Activated CD4-positive, alpha-beta memory T cell treated with anti-CD3 and anti-CD28 coated beads, Interleukin-2, amount 10 ng/mL, durations not matched to agents 7 days and 5 days (primary cell): ENCODE results near the gene SRRM2. TPM values are rescaled to one million over a fixed set of nuclear protein-coding genes. Genes with fewer than 3 reads are reported as not detected.

Experiments
- CTCF ChIA-PET: fragments of 350-600 bp; sonication (Branson Sonifier 250); formaldehyde crosslinking; loops from one replicate; lab custom pipeline; 2021; ENCODE audit warnings: antibody characterized with exemption, inconsistent platforms; lab: Charles Lee
- POLR2A ChIA-PET: fragments of 350-600 bp; sonication (Branson Sonifier 250); formaldehyde crosslinking; loops from one replicate; lab custom pipeline; 2021; ENCODE audit warnings: antibody characterized with exemption; lab: Charles Lee
- DNase-seq: peaks from one replicate; pipeline ENCODE4 v3.0.0-alpha.2; 2020
- H3K27ac Mint-ChIP-seq: one replicate; pipeline ENCODE4 v1.8.0; 2021; ENCODE audit warnings: mild to moderate bottlenecking, mixed read lengths
- H3K27me3 Mint-ChIP-seq: one replicate; pipeline ENCODE4 v1.8.0; 2021; ENCODE audit warnings: mixed read lengths
- H3K36me3 Mint-ChIP-seq: one replicate; pipeline ENCODE4 v1.8.0; 2021; ENCODE audit warnings: low read depth, mixed read lengths
- H3K4me1 Mint-ChIP-seq: one replicate; pipeline ENCODE4 v1.8.0; 2021; ENCODE audit warnings: mixed read lengths
- H3K4me3 Mint-ChIP-seq: one replicate; pipeline ENCODE4 v1.8.0; 2021; ENCODE audit warnings: mild to moderate bottlenecking, mixed read lengths
- H3K9me3 Mint-ChIP-seq: one replicate; pipeline ENCODE4 v1.8.0; 2021; ENCODE audit warnings: mixed read lengths
- total RNA-seq, 2 experiments: library from RNA; stranded (reverse); gene quantifications; one replicate each; pipeline ENCODE4 v1.2.3, GENCODE V29; 2021

SRRM2 gene
- total RNA-seq, 2 experiments from 2014 or later, result 520 to 539 TPM

DNA sequence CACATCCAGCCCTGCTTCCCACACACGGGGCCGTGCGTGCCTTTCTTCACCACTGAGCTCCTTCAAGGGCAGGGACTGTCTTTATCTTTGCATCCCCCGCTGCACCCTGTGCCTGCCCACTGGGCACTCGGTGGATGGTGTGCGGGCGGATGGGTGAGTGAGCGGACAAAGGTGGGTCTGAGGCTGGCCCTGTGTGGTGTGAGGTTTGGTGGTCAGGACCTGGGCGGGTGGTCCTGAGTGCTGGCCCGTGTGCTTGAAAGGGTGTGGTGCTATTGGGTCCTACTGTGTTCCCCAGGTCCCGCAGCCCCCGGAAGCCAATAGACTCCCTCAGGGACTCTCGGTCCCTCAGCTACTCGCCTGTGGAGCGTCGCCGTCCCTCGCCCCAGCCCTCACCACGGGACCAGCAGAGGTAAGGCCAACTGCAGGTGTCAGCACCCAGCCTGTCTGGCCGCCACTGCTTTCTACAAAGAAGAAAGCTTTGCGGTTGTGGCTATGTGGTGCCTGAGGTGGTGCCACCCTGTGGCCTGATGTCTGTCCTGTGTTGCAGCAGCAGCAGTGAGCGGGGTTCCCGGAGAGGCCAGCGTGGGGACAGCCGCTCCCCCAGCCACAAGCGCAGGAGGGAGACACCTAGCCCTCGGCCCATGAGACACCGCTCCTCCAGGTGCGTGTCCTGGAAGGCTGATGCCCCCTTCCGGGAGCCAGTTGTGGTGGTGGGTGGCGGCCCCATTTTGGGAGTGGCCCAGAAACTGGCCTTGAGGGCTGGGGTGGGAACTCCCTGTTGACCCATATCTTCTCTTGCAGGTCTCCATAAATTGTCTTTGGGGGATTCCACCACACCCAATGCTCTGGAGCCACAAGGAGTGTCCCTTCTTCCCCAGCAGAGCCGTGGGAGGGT is 17.9 kb downstream of the SRRM2 start:
- Mint-ChIP-seq H3K4me1 (peaks cover 20% of the 10 kb centered on the region), H3K4me3 (no peak overlapping the region), H3K9me3 (no peaks in the 10 kb centered on the region), H3K36me3 (peaks cover 80% of the 10 kb centered on the region), H3K27ac (peak overlapping the region; percentile 31), H3K27me3 (no peaks in the 10 kb centered on the region)
- DNase-seq, result peak; percentile 35
- CTCF ChIA-PET, result no interaction called here
- POLR2A ChIA-PET, result interaction anchor here (4.7 kb wide), 1 partner anchor 17 kb away, joined by 27 read pairs; the partner anchor contains the start of gene SRRM2

DNA sequence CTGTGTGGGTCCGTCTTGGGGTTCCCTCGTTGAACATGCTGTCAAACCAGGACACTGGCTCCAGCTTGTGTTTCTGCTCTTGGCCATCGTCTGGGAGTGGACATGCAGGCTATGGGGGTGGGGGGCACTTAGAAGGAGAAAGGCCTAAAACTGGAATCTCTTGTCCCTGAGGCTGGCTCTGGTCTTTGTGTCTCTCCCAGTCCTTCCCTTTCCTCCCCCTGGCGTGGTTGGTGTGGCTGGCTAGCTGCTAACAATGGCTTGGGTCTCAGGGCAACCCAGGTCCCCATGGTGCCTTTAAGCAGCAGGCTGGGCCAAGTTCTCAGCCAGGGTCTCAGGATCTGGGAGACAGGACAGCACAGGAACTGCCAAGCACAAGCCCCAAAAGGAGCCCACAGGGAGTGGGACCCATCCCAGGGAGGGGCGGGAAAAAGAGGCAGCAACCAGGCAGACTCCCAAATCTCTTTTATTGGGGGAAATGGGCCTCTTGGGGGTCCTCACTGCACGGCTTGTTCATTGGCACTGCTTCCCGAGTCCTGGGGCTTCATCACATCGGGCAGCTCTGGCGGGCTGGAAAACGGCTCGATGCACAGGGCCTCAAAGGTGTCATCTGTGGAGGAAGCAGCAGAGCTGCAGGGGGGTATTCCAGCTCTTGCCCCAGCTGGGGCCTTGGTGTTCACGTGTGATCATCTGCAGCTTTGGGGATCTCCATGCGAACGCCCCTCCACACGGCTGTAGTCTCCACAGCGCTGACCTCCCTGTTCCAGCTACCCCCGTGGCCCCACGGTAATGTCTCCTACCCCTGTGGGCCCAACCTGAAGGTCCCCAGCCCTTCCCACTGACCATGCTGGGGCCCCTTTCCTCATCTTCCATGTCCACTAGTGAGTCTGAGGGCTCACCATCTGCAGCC is 19.3 kb downstream of the SRRM2 start:
- H3K27ac Mint-ChIP-seq, result peak overlapping the region; percentile 38
- H3K36me3 Mint-ChIP-seq, result peaks cover 68% of the 10 kb centered on the region
- H3K27me3 Mint-ChIP-seq, result no peaks in the 10 kb centered on the region
- H3K9me3 Mint-ChIP-seq, result no peaks in the 10 kb centered on the region
- CTCF ChIA-PET, result no interaction called here
- H3K4me3 Mint-ChIP-seq, result no peak overlapping the region
- no peak for DNase-seq
- POLR2A ChIA-PET, result interaction anchor here (8.1 kb wide), 1 partner anchor 19 kb away, joined by 114 read pairs; the partner anchor contains the start of gene SRRM2
- H3K4me1 Mint-ChIP-seq, result peaks cover 33% of the 10 kb centered on the region

DNA sequence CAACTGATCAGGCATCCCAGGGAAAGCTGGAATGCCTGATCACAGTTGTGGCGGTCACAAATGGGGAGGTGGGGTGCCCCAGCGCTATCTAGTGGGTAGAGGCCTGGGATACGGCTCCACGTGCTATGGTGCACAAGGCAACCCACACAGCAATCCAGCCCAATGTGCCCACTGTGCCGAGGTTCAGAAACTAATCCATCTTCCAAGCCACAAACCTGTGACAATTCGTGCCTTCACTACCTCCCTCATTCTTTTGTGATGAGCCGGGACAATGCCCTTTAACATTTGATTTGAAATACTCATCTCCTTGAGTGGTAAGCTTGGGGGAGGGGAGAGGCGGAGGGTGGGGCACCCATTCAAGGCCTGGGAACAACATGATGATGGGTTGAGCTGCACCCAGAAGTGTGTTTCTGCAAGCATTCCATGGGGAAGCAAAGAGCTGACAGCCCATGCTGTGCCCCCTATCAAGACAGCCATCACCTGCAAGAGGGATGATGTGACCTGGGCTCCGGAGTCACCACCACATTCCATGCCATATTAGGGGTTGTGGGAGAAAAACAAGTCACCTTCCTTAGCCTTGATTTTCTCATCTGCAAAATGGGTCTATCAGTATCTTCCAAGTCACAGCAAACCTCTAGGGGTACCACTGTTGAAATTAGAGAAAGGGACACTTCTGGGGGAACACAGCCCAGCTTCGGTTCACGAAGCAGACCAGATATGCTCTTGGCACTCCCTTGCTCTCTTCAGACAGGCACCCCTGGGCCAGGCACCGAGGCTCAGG is 20.9 kb downstream of the SRRM2 start:
- Mint-ChIP-seq H3K36me3 (peaks cover 59% of the 10 kb centered on the region), H3K27ac (no peak overlapping the region), H3K27me3 (no peaks in the 10 kb centered on the region), H3K4me1 (peaks cover 39% of the 10 kb centered on the region), H3K9me3 (no peaks in the 10 kb centered on the region), H3K4me3 (no peak overlapping the region)
- POLR2A ChIA-PET, result interaction anchor here (1.0 to 8.1 kb wide), 3 partner anchors 9 to 44 kb away, joined by 3 to 114 read pairs (median 4); partner anchors contain the start of gene SRRM2
- DNase-seq, result no peak
- CTCF ChIA-PET, result no interaction called here

DNA sequence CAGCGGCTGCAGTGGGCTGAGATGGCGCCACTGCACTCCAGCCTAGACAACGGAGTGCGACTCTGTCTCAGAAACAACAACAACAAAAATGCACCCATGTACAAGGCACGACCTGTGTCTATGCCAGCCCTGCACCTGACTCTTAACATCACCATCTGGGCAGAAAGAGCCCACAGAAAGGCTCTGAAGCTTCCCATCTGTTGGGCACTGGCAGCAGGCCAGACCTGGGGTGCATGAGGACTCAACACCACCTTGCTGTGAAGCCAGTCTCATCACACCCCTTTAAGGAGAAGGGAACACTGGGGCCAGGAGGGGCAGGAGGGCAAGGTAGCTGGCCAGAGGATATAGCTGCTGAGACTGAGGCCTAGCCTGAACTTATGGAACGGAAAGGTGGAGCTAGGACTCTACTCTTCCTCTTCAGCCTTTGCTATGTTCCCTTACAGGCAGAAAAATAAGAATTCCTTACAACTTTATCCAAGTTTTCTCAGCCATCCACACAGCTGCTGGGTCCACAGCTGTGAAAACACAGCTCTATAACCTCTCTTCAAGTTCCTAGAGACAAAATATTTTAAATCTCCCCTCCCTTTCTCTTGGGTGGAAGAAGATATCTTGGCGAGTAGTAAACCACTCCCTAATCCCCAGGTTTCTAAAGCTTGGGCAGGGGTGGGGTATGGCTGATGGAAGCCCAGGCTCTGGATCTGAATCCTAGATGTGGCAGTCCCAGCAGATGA is 21.9 kb downstream of the SRRM2 start:
- Mint-ChIP-seq H3K4me1 (peaks cover 40% of the 10 kb centered on the region), H3K27me3 (no peaks in the 10 kb centered on the region), H3K4me3 (no peak overlapping the region), H3K36me3 (peaks cover 51% of the 10 kb centered on the region), H3K9me3 (no peaks in the 10 kb centered on the region), H3K27ac (no peak overlapping the region)
- ChIA-PET POLR2A (interaction anchor here (0.8 to 8.1 kb wide), 4 partner anchors 10 to 45 kb away, joined by 3 to 114 read pairs (median 4); partner anchors contain the start of gene SRRM2), CTCF (no interaction called here)
- no peak for DNase-seq

DNA sequence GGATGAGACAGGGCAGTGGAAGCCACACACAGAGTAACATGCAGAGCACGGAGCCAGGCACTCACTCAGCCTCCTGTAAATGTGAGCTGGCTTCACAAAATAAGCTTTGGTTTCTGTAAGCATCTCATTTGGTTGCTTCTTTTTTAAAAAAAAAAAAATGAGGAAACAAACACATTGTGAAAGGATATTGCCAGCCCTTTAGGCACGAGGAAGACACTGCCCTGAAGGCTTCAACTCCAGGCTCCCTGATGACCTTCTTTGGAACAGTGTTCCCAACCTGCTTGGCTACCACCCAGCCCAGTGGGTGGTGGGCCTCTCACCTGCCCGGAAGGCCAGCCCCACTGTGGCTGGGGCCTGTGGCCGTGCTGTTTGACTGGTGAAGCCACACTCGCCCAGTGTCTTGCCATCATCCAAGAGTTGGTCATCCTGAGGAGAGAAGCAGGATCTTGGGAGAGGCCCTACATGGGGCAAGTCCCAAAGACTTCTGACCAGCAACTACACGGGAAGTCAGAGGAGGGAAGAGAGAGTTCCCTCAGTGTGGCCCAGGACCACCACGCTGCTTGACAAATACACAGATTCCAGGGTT is 22.8 kb downstream of the SRRM2 start:
- no peak for DNase-seq
- H3K4me1 Mint-ChIP-seq, result peaks cover 31% of the 10 kb centered on the region
- H3K27me3 Mint-ChIP-seq, result no peaks in the 10 kb centered on the region
- POLR2A ChIA-PET, result interaction anchor here (1.3 to 8.1 kb wide), 6 partner anchors 13 to 108 kb away, joined by 3 to 114 read pairs (median 7); partner anchors contain the start of genes FLYWCH2, KCTD5 and SRRM2
- peaks cover 42% of the 10 kb centered on the region for H3K36me3 Mint-ChIP-seq
- H3K9me3 Mint-ChIP-seq, result no peaks in the 10 kb centered on the region
- peak overlapping the region; percentile 88 for H3K4me3 Mint-ChIP-seq
- CTCF ChIA-PET, result interaction anchor here (1.4 kb wide), 1 partner anchor 10 kb away, joined by 4 read pairs; no protein-coding TSS in a partner anchor
- H3K27ac Mint-ChIP-seq, result no peak overlapping the region

DNA sequence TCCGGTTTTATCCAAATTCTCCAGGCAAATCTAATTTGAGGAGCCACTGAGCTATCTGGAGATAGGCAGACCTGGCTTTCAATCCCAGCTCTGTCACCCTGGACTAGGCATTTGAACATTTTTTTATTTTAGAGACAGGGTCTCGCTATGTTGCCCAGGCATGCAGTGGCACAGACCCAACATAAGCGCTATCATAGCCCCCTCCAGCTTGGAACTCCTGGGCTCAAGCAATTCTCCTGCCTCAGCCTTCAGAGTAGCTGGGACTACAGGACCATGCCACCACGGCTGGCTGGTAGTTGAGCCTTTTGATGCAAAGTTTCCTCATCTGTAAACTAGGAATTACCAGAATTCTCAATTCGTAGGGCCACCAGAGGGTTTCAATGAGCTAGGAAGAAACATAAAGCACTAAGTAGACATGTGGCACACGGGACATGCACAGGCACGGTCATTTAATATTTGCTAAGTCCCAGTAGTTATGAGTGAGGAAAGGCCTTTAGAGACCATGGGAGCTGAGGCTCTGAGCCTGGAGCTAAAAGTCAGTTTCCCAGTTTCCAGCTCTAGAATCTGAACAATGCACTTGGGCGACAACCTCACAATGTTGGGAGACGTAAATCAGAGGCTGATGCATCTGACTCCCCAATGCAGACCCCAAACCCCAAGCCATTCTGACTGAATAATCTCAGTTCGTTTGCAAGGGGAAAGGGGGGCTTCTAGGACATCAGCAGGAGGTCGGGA is 23.5 kb downstream of the SRRM2 start:
- Mint-ChIP-seq H3K4me1 (peaks cover 27% of the 10 kb centered on the region), H3K9me3 (no peaks in the 10 kb centered on the region), H3K4me3 (peak overlapping the region; percentile 88), H3K27ac (peak overlapping the region; percentile 87), H3K27me3 (no peaks in the 10 kb centered on the region), H3K36me3 (peaks cover 35% of the 10 kb centered on the region)
- POLR2A ChIA-PET, result interaction anchor here (1.1 to 8.1 kb wide), 8 partner anchors 8 to 107 kb away, joined by 3 to 114 read pairs (median 7); partner anchors contain the start of genes FLYWCH2, KCTD5 and SRRM2
- CTCF ChIA-PET, result interaction anchor here (1.0 to 1.4 kb wide), 2 partner anchors 9 to 93 kb away, joined by 4 to 6 read pairs; no protein-coding TSS in a partner anchor
- DNase-seq, result no peak

DNA sequence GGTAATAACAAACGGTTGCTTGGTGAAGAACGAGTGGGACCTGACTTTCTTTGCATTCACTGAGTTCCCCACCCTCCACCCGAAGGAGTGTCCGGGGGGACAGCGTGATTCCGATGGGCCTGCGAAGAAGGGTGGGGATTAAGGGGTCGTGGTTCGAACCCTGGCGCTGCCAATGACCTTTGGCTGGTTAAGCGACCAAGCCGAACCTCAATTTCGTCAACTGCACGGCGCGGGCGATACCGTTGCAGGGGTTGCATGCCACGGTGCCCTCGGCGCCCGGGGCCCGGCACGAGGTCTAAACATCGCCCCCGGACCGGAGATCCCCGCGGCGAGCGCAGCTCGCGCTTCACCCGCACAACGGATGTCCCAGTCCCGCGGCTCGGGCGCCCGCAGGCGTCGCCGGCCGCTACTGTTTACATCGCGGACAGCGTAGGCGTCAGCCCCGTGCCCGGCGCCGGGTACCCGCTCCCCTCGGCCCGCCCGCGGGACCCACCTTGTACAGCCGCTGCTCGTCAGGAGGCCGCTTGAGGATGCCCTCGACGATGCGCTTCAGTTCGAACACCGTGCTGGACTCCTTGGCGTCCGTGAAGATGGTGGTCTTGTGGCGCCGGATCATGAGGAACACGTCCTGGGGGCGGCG is 24.2 kb downstream of the SRRM2 start:
- CTCF ChIA-PET, result interaction anchor here (1.0 to 1.4 kb wide), 2 partner anchors 9 to 92 kb away, joined by 4 to 6 read pairs; no protein-coding TSS in a partner anchor
- H3K4me1 Mint-ChIP-seq, result peaks cover 27% of the 10 kb centered on the region
- peak; percentile 54 for DNase-seq
- peak overlapping the region; percentile 88 for H3K4me3 Mint-ChIP-seq
- no peaks in the 10 kb centered on the region for H3K9me3 Mint-ChIP-seq
- peaks cover 28% of the 10 kb centered on the region for H3K36me3 Mint-ChIP-seq
- no peaks in the 10 kb centered on the region for H3K27me3 Mint-ChIP-seq
- POLR2A ChIA-PET, result interaction anchor here (1.1 to 8.1 kb wide), 12 partner anchors 9 to 113 kb away, joined by 3 to 114 read pairs (median 6); partner anchors contain the start of genes FLYWCH2, KCTD5 and SRRM2
- peak overlapping the region; percentile 87 for H3K27ac Mint-ChIP-seq

DNA sequence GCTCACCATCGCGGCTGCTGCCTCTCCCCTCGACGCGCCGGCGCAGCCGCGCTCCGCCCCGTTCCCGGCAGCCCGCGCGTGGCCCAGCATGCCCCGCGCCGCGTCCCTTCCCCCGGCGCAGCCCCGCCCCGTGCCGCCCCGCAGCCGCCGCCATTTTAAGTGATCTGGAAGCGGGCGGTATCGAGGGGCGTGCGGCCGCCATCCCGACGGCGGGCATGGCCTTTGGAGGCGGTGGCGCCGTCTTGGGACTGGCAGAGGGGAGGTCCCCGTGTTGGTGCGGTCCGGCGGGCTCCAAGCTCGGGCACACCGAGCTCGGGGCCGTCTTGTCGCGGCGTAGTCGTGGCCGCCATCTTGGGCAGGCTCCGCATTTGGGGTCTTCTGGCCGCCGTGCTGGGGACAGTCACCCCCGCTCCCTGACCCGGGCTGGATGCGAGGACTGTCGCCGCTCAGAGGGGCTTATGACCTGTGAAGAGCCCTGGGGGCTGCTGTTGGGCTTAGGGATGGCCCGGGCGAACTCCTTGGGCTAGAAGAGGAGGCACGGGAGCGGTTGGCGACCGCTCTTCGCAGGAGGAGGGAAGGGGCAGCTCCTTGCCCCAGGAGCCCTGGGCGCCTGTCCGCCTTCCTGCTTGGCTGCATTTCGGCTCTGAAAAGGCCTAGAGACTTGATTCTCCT is 24.9 kb downstream of the SRRM2 start, which contains the start of gene ELOB:
Gene ELOB, minus strand, starts transcription at position 50 of the 672 bp plus-strand sequence. Its CDS starts 41 bp downstream, at position 9.
- DNase-seq, result peak; percentile 92
- ChIA-PET CTCF (interaction anchor here (2.0 kb wide), 1 partner anchor 91 kb away, joined by 14 read pairs; no protein-coding TSS in a partner anchor), POLR2A (interaction anchor here (0.7 to 8.1 kb wide), 14 partner anchors 10 to 257 kb away, joined by 3 to 114 read pairs (median 4); partner anchors contain the start of genes AMDHD2, KCTD5, PKMYT1 and SRRM2)

DNA sequence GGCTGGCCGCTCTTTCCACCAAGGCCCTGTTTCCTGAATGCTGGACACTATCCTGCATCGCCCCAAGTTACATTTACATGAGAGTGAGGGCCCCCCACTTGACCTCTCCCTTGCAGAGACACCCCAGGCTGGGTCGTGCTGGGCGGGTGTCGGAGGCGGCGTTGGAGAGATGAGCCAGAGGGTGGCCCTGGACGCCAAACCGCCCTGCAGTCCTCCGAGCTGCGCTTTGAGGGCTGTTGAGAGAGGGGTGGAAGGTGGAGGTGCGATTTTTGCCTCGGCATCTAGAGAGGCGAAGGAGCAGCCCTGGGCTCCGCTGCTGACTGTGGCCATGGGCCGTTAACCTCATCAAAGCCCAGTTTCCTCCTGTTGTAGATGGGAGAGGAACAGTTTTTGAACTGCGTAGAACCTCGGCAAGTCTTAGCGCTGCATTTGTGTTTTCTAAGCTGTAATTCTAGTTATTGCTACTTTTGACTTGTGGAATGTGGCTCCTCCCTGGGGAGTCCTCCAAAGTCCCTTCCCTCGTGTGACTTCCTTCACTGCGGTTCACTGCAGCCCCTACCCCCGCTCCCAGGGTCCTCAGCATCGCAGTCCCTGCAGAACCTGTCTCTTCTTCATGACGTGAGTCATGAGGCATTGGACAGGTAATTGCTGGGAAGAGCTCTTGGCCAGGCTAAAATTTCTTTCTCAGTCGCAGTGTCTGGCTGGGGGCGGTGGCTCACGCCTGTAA is 25.6 kb downstream of the SRRM2 start:
- H3K9me3 Mint-ChIP-seq, result no peaks in the 10 kb centered on the region
- peaks cover 25% of the 10 kb centered on the region for H3K4me1 Mint-ChIP-seq
- ChIA-PET CTCF (interaction anchor here (0.8 to 2.0 kb wide), 3 partner anchors 90 to 139 kb away, joined by 3 to 14 read pairs (median 3); no protein-coding TSS in a partner anchor), POLR2A (interaction anchor here (0.7 to 8.1 kb wide), 18 partner anchors 10 to 1357 kb away, joined by 3 to 114 read pairs (median 4); partner anchors contain the start of genes AMDHD2, KCTD5, PKMYT1 and PRSS27)
- DNase-seq, result peak; percentile 30
- H3K27ac Mint-ChIP-seq, result peak overlapping the region; percentile 96
- peaks cover 15% of the 10 kb centered on the region for H3K36me3 Mint-ChIP-seq
- no peaks in the 10 kb centered on the region for H3K27me3 Mint-ChIP-seq
- peak overlapping the region; percentile 88 for H3K4me3 Mint-ChIP-seq

More for the DNA sequence above, 24.9 kb downstream of the SRRM2 start, which contains the start of gene ELOB:
- H3K27me3 Mint-ChIP-seq, result no peaks in the 10 kb centered on the region
- peak within 1 kb of the TSS; percentile 96 for H3K27ac Mint-ChIP-seq
- no peaks in the 10 kb centered on the region for H3K9me3 Mint-ChIP-seq
- H3K36me3 Mint-ChIP-seq, result peaks cover 21% of the 10 kb centered on the region
- H3K4me3 Mint-ChIP-seq, result peak within 1 kb of the TSS; percentile 88
- H3K4me1 Mint-ChIP-seq, result peaks cover 25% of the 10 kb centered on the region
